Stomach (tissue), 9 donors: ENCODE results near the gene SLC1A1. TPM values are rescaled to one million over a fixed set of nuclear protein-coding genes. Genes with fewer than 3 reads are reported as not detected.

Experiments
- DNase-seq, 2 donors: peaks; one replicate each; pipeline versions ENCODE4 v3.0.0 to v3.0.0-alpha.2; 2013 to 2019
- H3K27ac ChIP-seq, 5 donors: fragments of 200-600 bp in 4 of 5; sonication (generic) in 4 of 5; one replicate each; pipeline ENCODE4 v1.5.1; 2013 to 2019; ENCODE audit warnings: mild to moderate bottlenecking in 1 of 5, moderate library complexity in 1 of 5
- H3K27me3 ChIP-seq, 3 donors: fragments of 200-600 bp; sonication (generic); one replicate each; pipeline ENCODE4 v1.5.1; 2017 to 2019; ENCODE audit warnings: mixed run types in 1 of 3
- H3K36me3 ChIP-seq, 4 donors: fragments of 200-600 bp; sonication (generic); 1 replicate in 3 of 4; 2 replicates in 1 of 4; pipeline ENCODE4 v1.5.1; 2016 to 2019
- H3K4me1 ChIP-seq, 4 donors: fragments of 200-600 bp; sonication (generic); one replicate each; pipeline ENCODE4 v1.5.1; 2016 to 2019
- H3K4me3 ChIP-seq, 4 donors: fragments of 200-600 bp; sonication (generic) in 3 of 4; one replicate each; pipeline ENCODE4 v1.5.1; 2016 to 2019; ENCODE audit warnings: mild to moderate bottlenecking in 1 of 4
- H3K9me3 ChIP-seq, 4 donors: fragments of 200-600 bp; sonication (generic); one replicate each; pipeline ENCODE4 v1.5.1; 2016 to 2019
- EP300 ChIP-seq: sonication (generic); formaldehyde crosslinking; IDR thresholded peaks from one replicate; pipeline ENCODE4 v1.6.1; 2017; ENCODE audit warnings: antibody characterized with exemption
- POLR2A ChIP-seq, 4 donors: fragments of 450-650 bp; IDR thresholded peaks; one replicate each; pipeline ENCODE4 v1.6.1; 2016; ENCODE audit warnings: antibody characterized with exemption in 4 of 4, control low read depth in 2 of 4, mild to moderate bottlenecking in 1 of 4, moderate library complexity in 1 of 4
- POLR2AphosphoS5 ChIP-seq, 3 donors: sonication (generic); formaldehyde crosslinking; IDR thresholded peaks; one replicate each; pipeline ENCODE4 v1.6.1; 2016; ENCODE audit warnings: antibody characterized with exemption in 3 of 3
- WGBS, 5 donors: extraction: QIAGEN DNeasy Blood & Tissue Kit in 3 of 5; methylation state at CpG; one replicate each; pipeline versions ENCODE4 v1.1.5 to v1.1.7; 2013 to 2018; 5-methylcytosine and 5-hydroxymethylcytosine counted together
- intact Hi-C: fragments of 100-400 bp; cut with DNase I; formaldehyde crosslinking; loops from one replicate; pipeline ENCODE4 v1.15.1; 2023; ENCODE audit warnings: low total_unique reads
- polyA plus RNA-seq, 3 donors: library from polyadenylated mRNA; stranded (reverse); fragments of 200-250 nt; gene quantifications; one replicate each; pipeline ENCODE4 v1.2.3, GENCODE V29; 2013
- total RNA-seq, 5 donors: library from RNA; depleted of rRNA; stranded (reverse); fragments of >200 nt; gene quantifications; one replicate each; pipeline versions ENCODE4 v1.1.0 to v1.2.3, GENCODE V29; 2014 to 2016
- TF ChIP-seq, protein P1 (sequence below), 7 experiments: fragments of 450-650 bp in 4 of 7; fragments of 200-600 bp in 3 of 7; sonication (generic) in 3 of 7; IDR thresholded peaks; one replicate each; pipeline ENCODE4 v1.5.1; 2016 to 2019; ENCODE audit warnings: antibody characterized with exemption in 7 of 7, control low read depth in 2 of 7, mild to moderate bottlenecking in 1 of 7
- donor health status: healthy with polysubstance abuse.
- donor health status: Bipolar disorder and iron deficiency.
- donor health status: healthy.

The SLC1A1 gene
- total and polyA plus RNA-seq, 8 donors: 0.58 to 13.3 (median 2.7) TPM; not detected in 1

DNA sequence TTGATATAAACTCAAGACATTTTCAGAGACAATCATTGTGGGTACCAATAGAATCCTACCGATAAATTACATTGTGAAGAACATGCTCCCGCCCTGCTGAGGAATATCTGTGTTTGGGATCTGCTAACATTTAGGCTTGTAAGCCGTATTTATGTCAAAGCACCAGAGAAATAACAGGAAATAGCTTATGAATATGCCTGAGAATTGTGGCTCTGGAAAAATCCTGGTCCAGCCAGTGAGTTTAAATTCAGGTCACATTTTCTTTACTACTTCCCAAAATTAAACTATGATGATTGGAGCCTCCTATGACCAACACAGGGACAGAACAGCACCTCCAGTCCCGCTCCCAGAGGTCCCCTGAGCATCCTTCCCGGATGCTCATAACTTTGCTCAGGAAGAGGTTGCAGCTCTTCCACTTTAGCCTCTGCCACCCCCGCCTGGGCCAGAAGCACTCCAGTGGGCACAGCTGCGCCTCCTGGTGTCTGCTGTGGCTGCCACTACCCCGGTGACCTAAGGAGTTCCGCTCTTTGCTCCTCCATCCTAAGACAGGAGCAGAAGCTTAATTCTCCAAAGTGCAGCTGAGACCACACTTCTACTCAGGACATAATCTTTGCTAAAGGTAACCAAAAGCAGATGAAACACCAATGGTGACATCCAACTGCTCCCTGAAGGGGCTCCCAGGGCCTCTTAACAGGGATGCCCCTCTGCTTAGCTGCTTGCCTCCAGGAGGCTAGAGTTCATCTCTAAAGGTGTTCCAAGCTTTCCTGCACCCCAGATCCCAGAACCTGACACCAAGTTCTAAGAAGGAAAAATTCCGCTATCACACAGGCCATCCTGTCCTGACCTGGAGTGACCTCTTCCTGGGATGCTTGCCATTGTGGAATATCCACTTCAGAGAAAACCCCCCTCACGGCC, 58.8 kb downstream of the SLC1A1 start:
- intact Hi-C loops: no loop called here
- TF ChIP-seq, protein P1, sequence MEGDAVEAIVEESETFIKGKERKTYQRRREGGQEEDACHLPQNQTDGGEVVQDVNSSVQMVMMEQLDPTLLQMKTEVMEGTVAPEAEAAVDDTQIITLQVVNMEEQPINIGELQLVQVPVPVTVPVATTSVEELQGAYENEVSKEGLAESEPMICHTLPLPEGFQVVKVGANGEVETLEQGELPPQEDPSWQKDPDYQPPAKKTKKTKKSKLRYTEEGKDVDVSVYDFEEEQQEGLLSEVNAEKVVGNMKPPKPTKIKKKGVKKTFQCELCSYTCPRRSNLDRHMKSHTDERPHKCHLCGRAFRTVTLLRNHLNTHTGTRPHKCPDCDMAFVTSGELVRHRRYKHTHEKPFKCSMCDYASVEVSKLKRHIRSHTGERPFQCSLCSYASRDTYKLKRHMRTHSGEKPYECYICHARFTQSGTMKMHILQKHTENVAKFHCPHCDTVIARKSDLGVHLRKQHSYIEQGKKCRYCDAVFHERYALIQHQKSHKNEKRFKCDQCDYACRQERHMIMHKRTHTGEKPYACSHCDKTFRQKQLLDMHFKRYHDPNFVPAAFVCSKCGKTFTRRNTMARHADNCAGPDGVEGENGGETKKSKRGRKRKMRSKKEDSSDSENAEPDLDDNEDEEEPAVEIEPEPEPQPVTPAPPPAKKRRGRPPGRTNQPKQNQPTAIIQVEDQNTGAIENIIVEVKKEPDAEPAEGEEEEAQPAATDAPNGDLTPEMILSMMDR (IDR thresholded peaks at IDR 0.05): no peak
- TF ChIP-seq EP300 (no peak), POLR2A (IDR thresholded peaks at IDR 0.05) (no peak), POLR2AphosphoS5 (IDR thresholded peaks at IDR 0.05) (no peak)
- H3K27ac ChIP-seq: peak overlapping the region in 4 of 5 donors; percentile 8 to 51 (median 31)
- no peak overlapping the region for H3K4me3 ChIP-seq
- DNase-seq: peak in 1 of 2 donors; percentile 29
- no peaks in the 10 kb centered on the region for H3K36me3 ChIP-seq
- no peaks in the 10 kb centered on the region for H3K9me3 ChIP-seq
- peaks cover 10 to 39% (median 30%) of the 10 kb centered on the region in 4 donors for H3K4me1 ChIP-seq
- H3K27me3 ChIP-seq: no peaks in the 10 kb centered on the region
- WGBS, 5 donors: 80 to 85% (median 80%) methylated on average over 11 of the region's 11 CpGs

DNA sequence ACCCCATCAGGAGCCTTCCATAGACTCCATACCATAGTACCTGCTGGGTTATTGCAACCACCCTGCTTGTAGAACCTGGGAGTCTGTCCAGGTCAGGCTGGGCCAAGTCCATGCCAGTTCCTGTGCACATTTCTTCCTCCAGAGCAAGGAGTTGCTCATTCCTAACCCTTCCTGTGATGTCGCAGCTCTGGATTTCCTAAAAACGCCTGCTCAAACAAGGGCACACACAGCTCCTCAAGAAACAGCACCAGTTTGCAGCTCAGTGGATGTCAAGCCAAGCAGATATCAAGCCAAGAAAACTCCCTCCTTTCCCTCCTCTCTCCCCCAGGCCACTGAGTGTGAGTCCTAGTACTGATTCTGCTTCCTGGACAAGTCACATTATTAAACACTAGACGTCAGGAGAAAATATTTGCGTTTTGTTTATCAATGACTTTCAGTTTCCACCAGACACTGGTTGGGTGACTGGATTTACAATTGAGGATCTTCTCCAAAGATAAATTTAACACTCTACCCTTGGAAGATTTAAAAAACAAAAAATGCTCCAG, 59.6 kb downstream of the SLC1A1 start:
- intact Hi-C loops: no loop called here
- no peaks in the 10 kb centered on the region for H3K27me3 ChIP-seq
- no peak for DNase-seq
- H3K36me3 ChIP-seq: no peaks in the 10 kb centered on the region
- peaks cover 10 to 42% (median 30%) of the 10 kb centered on the region in 4 donors for H3K4me1 ChIP-seq
- no peaks in the 10 kb centered on the region for H3K9me3 ChIP-seq
- no peak overlapping the region for H3K4me3 ChIP-seq
- peak overlapping the region in 4 of 5 donors; percentile 8 to 51 (median 31) for H3K27ac ChIP-seq
- WGBS, 5 donors: 36 to 54% (median 39%) methylated on average over 4 of the region's 4 CpGs
- TF ChIP-seq POLR2AphosphoS5 (IDR thresholded peaks at IDR 0.05) (no peak), POLR2A (IDR thresholded peaks at IDR 0.05) (no peak), EP300 (no peak)
- TF ChIP-seq, protein P1 (IDR thresholded peaks at IDR 0.05): no peak

DNA sequence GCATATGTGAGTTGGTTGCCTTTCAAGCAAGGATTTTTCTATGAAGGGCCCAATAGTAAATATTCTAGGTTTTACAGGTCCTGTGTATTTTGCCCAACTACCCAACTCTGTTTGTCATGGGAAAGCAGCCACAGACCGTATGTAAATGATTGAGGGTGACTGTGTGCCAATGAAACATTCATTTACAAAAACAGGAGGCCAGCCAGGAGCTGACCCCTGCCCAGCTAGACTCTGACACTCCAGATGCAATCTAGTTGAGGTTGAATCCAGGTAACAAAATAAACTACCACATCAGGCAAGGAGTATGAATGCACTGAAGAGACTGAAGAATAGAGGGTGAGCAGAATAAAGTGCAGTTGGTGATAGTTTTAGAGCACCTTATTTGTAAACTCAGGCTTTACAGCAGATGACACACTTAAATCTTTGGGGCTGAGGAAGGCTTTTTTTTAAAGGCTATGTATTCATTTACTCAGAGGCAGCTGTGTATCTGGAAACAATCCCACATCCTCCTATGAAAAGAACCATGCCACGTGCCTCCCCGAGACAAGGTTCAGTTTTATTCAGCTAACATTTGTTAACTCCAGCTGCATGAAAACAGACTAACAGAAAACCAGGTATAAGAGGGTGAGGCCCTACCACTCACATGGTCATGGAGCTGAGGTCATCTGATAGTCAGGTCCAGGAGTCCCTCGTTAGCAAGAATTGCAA, 60.7 kb downstream of the SLC1A1 start:
- H3K27ac ChIP-seq: peak overlapping the region in 4 of 5 donors; percentile 0 to 51 (median 26)
- WGBS, 5 donors: 28 to 43% (median 32%) methylated on average over 4 of the region's 4 CpGs
- intact Hi-C loops: no loop called here
- H3K4me3 ChIP-seq: no peak overlapping the region
- H3K4me1 ChIP-seq: peaks cover 10 to 42% (median 30%) of the 10 kb centered on the region in 4 donors
- H3K9me3 ChIP-seq: no peaks in the 10 kb centered on the region
- DNase-seq: peak in 1 of 2 donors; percentile 63
- H3K27me3 ChIP-seq: no peaks in the 10 kb centered on the region
- no peak for TF ChIP-seq POLR2A (IDR thresholded peaks at IDR 0.05)
- no peaks in the 10 kb centered on the region for H3K36me3 ChIP-seq

DNA sequence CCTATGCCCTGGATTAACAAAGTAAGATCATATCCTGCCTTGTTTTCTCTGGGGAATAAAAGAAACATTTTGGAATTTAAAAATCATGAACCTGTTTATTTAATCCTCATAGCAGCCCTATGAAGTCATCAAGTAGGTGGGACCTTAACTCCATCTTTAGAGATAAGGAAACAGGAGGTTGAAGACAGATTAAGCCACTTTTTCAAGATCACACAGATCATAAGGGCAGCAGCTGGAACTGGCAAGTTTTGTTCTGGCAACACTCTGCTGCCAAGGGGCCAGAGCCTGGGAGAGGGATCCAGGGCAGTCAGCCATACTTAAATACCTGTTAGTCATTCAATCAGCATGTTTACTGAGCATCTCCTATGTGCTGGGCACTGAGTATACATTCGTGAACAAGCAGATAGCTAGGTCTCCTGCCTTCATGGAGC, 63.7 kb downstream of the SLC1A1 start:
- H3K27ac ChIP-seq: no peak overlapping the region
- H3K4me1 ChIP-seq: peaks cover 10 to 39% (median 26%) of the 10 kb centered on the region in 4 donors
- intact Hi-C loops: no loop called here
- no peaks in the 10 kb centered on the region for H3K27me3 ChIP-seq
- 36 to 66% (median 55%) methylated on average over 1 of the region's 1 CpG for WGBS, 5 donors
- no peak overlapping the region for H3K4me3 ChIP-seq
- TF ChIP-seq POLR2AphosphoS5 (IDR thresholded peaks at IDR 0.05): peak in 1 of 3 donors; percentile 29
- TF ChIP-seq, protein P1 (IDR thresholded peaks at IDR 0.05): no peak
- no peaks in the 10 kb centered on the region for H3K9me3 ChIP-seq
- no peaks in the 10 kb centered on the region for H3K36me3 ChIP-seq
- DNase-seq: peak in 1 of 2 donors; percentile 16
